Hepatocyte (in vitro differentiated cells): ENCODE measurements around the gene CYFIP1.

Experiments
- EZH2phosphoT487 ChIP-seq: fragments of 200-600 bp; sonication (generic); IDR thresholded peaks from one replicate; pipeline ENCODE4 v1.6.1; 2018; ENCODE audit warnings: antibody characterized with exemption, mild to moderate bottlenecking, low read depth, moderate library complexity; ENCODE audit not compliant: unreplicated experiment, severe bottlenecking
- TF ChIP-seq, protein P1 (sequence below): fragments of 200-600 bp; sonication (generic); IDR thresholded peaks from 2 replicates; pipeline ENCODE4 v1.5.1; 2016; ENCODE audit warnings: antibody characterized with exemption, mild to moderate bottlenecking; ENCODE audit not compliant: poor library complexity

DNA sequence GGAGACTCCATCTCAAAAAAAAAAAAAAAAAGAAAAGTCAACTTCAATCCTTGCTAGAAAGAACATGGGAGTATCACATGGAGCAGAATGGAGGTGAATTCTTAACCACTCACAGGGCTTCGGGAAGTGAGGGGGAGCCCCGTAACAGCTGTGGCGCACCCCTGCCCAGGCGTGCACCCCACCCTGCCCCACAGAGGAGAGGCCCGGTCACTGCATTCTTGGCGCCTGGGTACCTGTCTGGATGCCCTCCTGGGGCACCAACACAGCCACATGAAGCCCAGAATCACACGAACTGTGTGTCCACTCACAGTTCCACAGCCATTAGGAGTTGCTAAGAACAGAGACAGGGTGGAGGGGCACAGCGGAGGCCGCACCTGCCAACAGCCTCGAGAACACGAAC, 89.9 kb downstream of the CYFIP1 start:
- TF ChIP-seq, protein P1, sequence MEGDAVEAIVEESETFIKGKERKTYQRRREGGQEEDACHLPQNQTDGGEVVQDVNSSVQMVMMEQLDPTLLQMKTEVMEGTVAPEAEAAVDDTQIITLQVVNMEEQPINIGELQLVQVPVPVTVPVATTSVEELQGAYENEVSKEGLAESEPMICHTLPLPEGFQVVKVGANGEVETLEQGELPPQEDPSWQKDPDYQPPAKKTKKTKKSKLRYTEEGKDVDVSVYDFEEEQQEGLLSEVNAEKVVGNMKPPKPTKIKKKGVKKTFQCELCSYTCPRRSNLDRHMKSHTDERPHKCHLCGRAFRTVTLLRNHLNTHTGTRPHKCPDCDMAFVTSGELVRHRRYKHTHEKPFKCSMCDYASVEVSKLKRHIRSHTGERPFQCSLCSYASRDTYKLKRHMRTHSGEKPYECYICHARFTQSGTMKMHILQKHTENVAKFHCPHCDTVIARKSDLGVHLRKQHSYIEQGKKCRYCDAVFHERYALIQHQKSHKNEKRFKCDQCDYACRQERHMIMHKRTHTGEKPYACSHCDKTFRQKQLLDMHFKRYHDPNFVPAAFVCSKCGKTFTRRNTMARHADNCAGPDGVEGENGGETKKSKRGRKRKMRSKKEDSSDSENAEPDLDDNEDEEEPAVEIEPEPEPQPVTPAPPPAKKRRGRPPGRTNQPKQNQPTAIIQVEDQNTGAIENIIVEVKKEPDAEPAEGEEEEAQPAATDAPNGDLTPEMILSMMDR: no peak
- TF ChIP-seq EZH2phosphoT487: no peak
